ENCODE results near the gene NPR1. TPM values are rescaled to one million over a fixed set of nuclear protein-coding genes. Genes with fewer than 3 reads are reported as not detected.

The NPR1 gene
- total and polyA plus RNA-seq, 10 donors = 0.83 to 5.1 (median 2.7) TPM

GRCh38 chr1:153741986-153742385 lies 63.5 kb downstream of the NPR1 start:
- intact Hi-C loops (cut with DNase I; ENCODE audit: low total_unique reads) = no loop called here
- 66 to 89% (median 83%) methylated on average over 2 of the region's 2 CpGs for WGBS, 5 donors
- H3K9me3 ChIP-seq = no peaks in the 10 kb centered on the region
- no peak for TF ChIP-seq POLR2A (IDR thresholded peaks at IDR 0.05)
- TF ChIP-seq CTCF (IDR thresholded peaks at IDR 0.05 in 8 of 11, conservative IDR thresholded peaks at IDR 0.05 in 3 of 11) = no peak
- TF ChIP-seq POLR2AphosphoS5 (IDR thresholded peaks at IDR 0.05) = no peak
- peaks cover 2 to 27% (median 12%) of the 10 kb centered on the region in 6 donors for H3K4me1 ChIP-seq
- DNase-seq = no peak
- H3K27me3 ChIP-seq (replicated peaks in 1 of 7) = no peaks in the 10 kb centered on the region
- no peak overlapping the region for H3K27ac ChIP-seq
- H3K4me3 ChIP-seq = no peak overlapping the region
- peaks cover 0 to 90% (median 57%) of the 10 kb centered on the region in 6 donors for H3K36me3 ChIP-seq

GRCh38 chr1:153742411-153743142 lies 64.1 kb downstream of the NPR1 start:
- Histone ChIP-seq H3K27ac (peak overlapping the region in 1 of 8 donors; percentile 33), H3K36me3 (peaks cover 0 to 91% (median 62%) of the 10 kb centered on the region in 6 donors), H3K4me3 (no peak overlapping the region), H3K4me1 (peaks cover 2 to 27% (median 12%) of the 10 kb centered on the region in 6 donors), H3K27me3 (replicated peaks in 1 of 7) (no peaks in the 10 kb centered on the region), H3K9me3 (no peaks in the 10 kb centered on the region)
- DNase-seq = peak; percentile 64
- intact Hi-C loops (cut with DNase I; ENCODE audit: low total_unique reads) = no loop called here
- WGBS, 5 donors = 43 to 60% (median 50%) methylated on average over 5 of the region's 5 CpGs
- TF ChIP-seq CTCF (IDR thresholded peaks at IDR 0.05 in 8 of 11, conservative IDR thresholded peaks at IDR 0.05 in 3 of 11) = no peak
- TF ChIP-seq POLR2AphosphoS5 (IDR thresholded peaks at IDR 0.05) = no peak
- TF ChIP-seq POLR2A (IDR thresholded peaks at IDR 0.05) = no peak

Small RNAs within 50 kb of the gene (microRNA-seq; reads per million reads assigned to microRNA genes)
- gene MIR8083 = 0 reads per million in 3 donors

Small RNAs within 50 kb of the gene (small RNA-seq; reads per million reads assigned to genes)
- gene MIR8083 (0 reads per million in 4 donors), gene RF00019 (0 reads per million in 4 donors), gene RN7SL372P (0 reads per million in 4 donors)

Other genes starting within 250 kb of the NPR1 start
- gene S100A7, start 218.0 kb upstream of the NPR1 start, total RNA-seq = not detected
- gene S100A7, start 218.0 kb upstream of the NPR1 start, polyA plus RNA-seq = not detected
- 100 to 1,000 TPM; 121 to 403 (median 193) TPM for gene S100A6, start 142.7 kb upstream of the NPR1 start, total RNA-seq
- 100 to 1,000 TPM; 578 to 779 (median 653) TPM for gene S100A6, start 142.7 kb upstream of the NPR1 start, polyA plus RNA-seq
- gene S100A5, start 137.8 kb upstream of the NPR1 start, total RNA-seq = 1 to 10 TPM in 1 of 7 donors, not detected in 6; 2.8 TPM
- gene S100A5, start 137.8 kb upstream of the NPR1 start, polyA plus RNA-seq = under 1 TPM in 2 of 3 donors, not detected in 1; 0.32 to 0.46 TPM
- 100 to 1,000 TPM; 161 to 521 (median 309) TPM for gene S100A4, start 132.9 kb upstream of the NPR1 start, total RNA-seq
- 100 to 1,000 TPM; 309 to 755 (median 572) TPM for gene S100A4, start 132.9 kb upstream of the NPR1 start, polyA plus RNA-seq
- gene S100A3, start 129.4 kb upstream of the NPR1 start, total RNA-seq = 1 to 10 TPM in 2 of 7 donors, under 1 TPM in 1, not detected in 4; 0.44 to 1.3 (median 1.0) TPM
- gene S100A3, start 129.4 kb upstream of the NPR1 start, polyA plus RNA-seq = 1 to 10 TPM; 1.1 to 2.6 (median 2.2) TPM
- under 1 TPM in 2 of 7 donors, not detected in 5; 0.60 to 0.97 TPM for gene S100A2, start 112.8 kb upstream of the NPR1 start, total RNA-seq
- gene S100A2, start 112.8 kb upstream of the NPR1 start, polyA plus RNA-seq = 1 to 10 TPM in 2 of 3 donors, under 1 TPM in 1; 0.61 to 5.2 (median 2.8) TPM
- gene S100A16, start 65.6 kb upstream of the NPR1 start, total RNA-seq = 100 to 1,000 TPM in 3 of 7 donors, 10 to 100 TPM in 4; 78.0 to 111 (median 97.0) TPM
- 100 to 1,000 TPM in 1 of 3 donors, 10 to 100 TPM in 2; 52.0 to 101 (median 68.2) TPM for gene S100A16, start 65.6 kb upstream of the NPR1 start, polyA plus RNA-seq
- gene S100A14, start 62.4 kb upstream of the NPR1 start, total RNA-seq = 1 to 10 TPM in 1 of 7 donors, under 1 TPM in 3, not detected in 3; 0.28 to 1.0 (median 0.75) TPM
- gene S100A14, start 62.4 kb upstream of the NPR1 start, polyA plus RNA-seq = 1 to 10 TPM; 1.2 to 3.0 (median 2.0) TPM
- gene S100A13, start 51.2 kb upstream of the NPR1 start, total RNA-seq = 100 to 1,000 TPM in 1 of 7 donors, 10 to 100 TPM in 6; 48.8 to 103 (median 72.4) TPM
- 100 to 1,000 TPM; 118 to 146 (median 143) TPM for gene S100A13, start 51.2 kb upstream of the NPR1 start, polyA plus RNA-seq
- 1 to 10 TPM in 1 of 7 donors, not detected in 6; 2.6 TPM for gene S100A1, start 50.3 kb upstream of the NPR1 start, total RNA-seq
- 10 to 100 TPM in 1 of 3 donors, 1 to 10 TPM in 2; 1.7 to 39.7 (median 8.2) TPM for gene S100A1, start 50.3 kb upstream of the NPR1 start, polyA plus RNA-seq
- gene CHTOP, start 44.6 kb upstream of the NPR1 start, total RNA-seq = 100 to 1,000 TPM in 2 of 7 donors, 10 to 100 TPM in 5; 70.7 to 108 (median 86.3) TPM
- gene CHTOP, start 44.6 kb upstream of the NPR1 start, polyA plus RNA-seq = 10 to 100 TPM; 58.1 to 84.1 (median 73.1) TPM
- gene SNAPIN, start 20.0 kb upstream of the NPR1 start, total RNA-seq = 10 to 100 TPM; 26.3 to 60.7 (median 33.5) TPM
- gene SNAPIN, start 20.0 kb upstream of the NPR1 start, polyA plus RNA-seq = 10 to 100 TPM; 37.1 to 50.3 (median 44.9) TPM
- 100 to 1,000 TPM in 1 of 7 donors, 10 to 100 TPM in 6; 80.9 to 105 (median 85.0) TPM for gene ILF2, start 7.7 kb upstream of the NPR1 start, total RNA-seq
- gene ILF2, start 7.7 kb upstream of the NPR1 start, polyA plus RNA-seq = 10 to 100 TPM; 54.9 to 90.3 (median 82.4) TPM
- 10 to 100 TPM; 38.1 to 66.2 (median 49.0) TPM for gene INTS3, start 49.4 kb downstream of the NPR1 start, total RNA-seq
- gene INTS3, start 49.4 kb downstream of the NPR1 start, polyA plus RNA-seq = 10 to 100 TPM; 24.7 to 51.9 (median 46.6) TPM
- 10 to 100 TPM; 11.1 to 28.4 (median 20.0) TPM for gene SLC27A3, start 96.7 kb downstream of the NPR1 start, total RNA-seq
- 10 to 100 TPM; 23.4 to 54.5 (median 48.6) TPM for gene SLC27A3, start 96.7 kb downstream of the NPR1 start, polyA plus RNA-seq
- gene GATAD2B, start 244.3 kb downstream of the NPR1 start, total RNA-seq = 10 to 100 TPM; 44.2 to 68.1 (median 60.4) TPM
- gene GATAD2B, start 244.3 kb downstream of the NPR1 start, polyA plus RNA-seq = 1 to 10 TPM; 3.7 to 7.1 (median 3.9) TPM